Lung (tissue), 12 donors: ENCODE measurements around the gene SH3BP2. TPM values are rescaled to one million over a fixed set of nuclear protein-coding genes. Genes with fewer than 3 reads are reported as not detected.

Experiments used
- ATAC-seq: fragments of 200-7000 bp; cut with Tn5 transposase; one replicate; pipeline ENCODE4 v1.9.1; 2020; ENCODE audit warnings: moderate number of reproducible peaks; ENCODE audit not compliant: insufficient read depth, low FRiP score
- DNase-seq, 3 donors: peaks; one replicate each; pipeline ENCODE4 v3.0.0-alpha.2; 2013 to 2017
- H3K27ac ChIP-seq, 2 donors: one replicate each; pipeline ENCODE4 v1.5.1; 2013; ENCODE audit warnings: mild to moderate bottlenecking in 2 of 2, moderate library complexity in 2 of 2, control low read depth in 1 of 2, inconsistent platforms in 1 of 2, low read depth in 1 of 2, low read length in 1 of 2
- H3K27me3 ChIP-seq, 3 donors: one replicate each; pipeline ENCODE4 v1.5.1; 2013; ENCODE audit warnings: low read length in 2 of 3; ENCODE audit not compliant: control insufficient read depth in 3 of 3, insufficient read depth in 3 of 3
- H3K36me3 ChIP-seq, 4 donors: one replicate each; pipeline ENCODE4 v1.5.1; 2013; ENCODE audit warnings: low read length in 4 of 4, mild to moderate bottlenecking in 1 of 4, moderate library complexity in 1 of 4; ENCODE audit not compliant: control insufficient read depth in 4 of 4, insufficient read depth in 4 of 4
- H3K4me1 ChIP-seq, 5 donors: one replicate each; pipeline ENCODE4 v1.5.1; 2013; ENCODE audit warnings: low read length in 5 of 5, mild to moderate bottlenecking in 2 of 5, moderate library complexity in 1 of 5; ENCODE audit not compliant: control insufficient read depth in 5 of 5, insufficient read depth in 5 of 5
- H3K4me3 ChIP-seq: one replicate; pipeline ENCODE4 v1.5.1; 2013; ENCODE audit warnings: mild to moderate bottlenecking, control low read depth, moderate library complexity
- H3K9ac ChIP-seq, 2 donors: one replicate each; pipeline ENCODE4 v1.5.1; 2013; ENCODE audit warnings: low read length in 2 of 2, control low read depth in 1 of 2; ENCODE audit not compliant: insufficient read depth in 1 of 2
- H3K9me3 ChIP-seq, 4 donors: one replicate each; pipeline ENCODE4 v1.5.1; 2013; ENCODE audit warnings: low read length in 3 of 4, mild to moderate bottlenecking in 1 of 4, moderate library complexity in 1 of 4; ENCODE audit not compliant: control insufficient read depth in 4 of 4, insufficient read depth in 3 of 4
- CTCF ChIP-seq: IDR thresholded peaks from 2 replicates; pipeline ENCODE4 v1.5.1; 2012; ENCODE audit warnings: mild to moderate bottlenecking; ENCODE audit errors: control extremely low read depth, extremely low read depth
- WGBS, 2 donors: extraction: QIAGEN DNeasy Blood & Tissue Kit; methylation state at CpG; one replicate each; pipeline ENCODE4 v1.1.7; 2013; 5-methylcytosine and 5-hydroxymethylcytosine counted together
- polyA plus RNA-seq, 2 donors: library from polyadenylated mRNA; stranded (reverse); fragments of 200-250 nt; gene quantifications; one replicate each; pipeline ENCODE4 v1.2.1, GENCODE V29; 2013
- total RNA-seq, 2 donors: library from RNA; depleted of rRNA in 1 of 2; stranded (reverse); fragments of >200 nt in 1 of 2; gene quantifications; one replicate each; pipeline ENCODE4 v1.2.1, GENCODE V29; 2014 to 2021
- donor health status: control.
- donor health status: control.
- donor health status: Bipolar disorder and iron deficiency.
- donor health status: healthy.
- donor health status: DM: yes; HTN: yes; CAD: no.

SH3BP2 gene
- total and polyA plus RNA-seq, 4 donors: 49.9 to 117 (median 79.8) TPM

GRCh38 chr4:2859514-2859913 lies 66.6 kb downstream of the SH3BP2 start:
- Histone ChIP-seq H3K27me3 (no peaks in the 10 kb centered on the region), H3K4me1 (peaks cover 20 to 56% (median 32%) of the 10 kb centered on the region in 5 donors), H3K9ac (no peak overlapping the region), H3K36me3 (peaks cover 0 to 8% (median 2%) of the 10 kb centered on the region in 4 donors), H3K4me3 (no peak overlapping the region), H3K27ac (peak overlapping the region in 1 of 2 donors; percentile 37), H3K9me3 (no peaks in the 10 kb centered on the region)
- 37 to 43% methylated on average over 3 of the region's 3 CpGs for WGBS, 2 donors
- TF ChIP-seq CTCF: no peak
- ATAC-seq (no peak), DNase-seq (no peak)

- ATAC-seq (peak; percentile 22), DNase-seq (peak; percentile 34 to 79 (median 67))
- TF ChIP-seq CTCF: no peak
- no peaks in the 10 kb centered on the region for H3K9me3 ChIP-seq
- peaks cover 20 to 62% (median 32%) of the 10 kb centered on the region in 5 donors for H3K4me1 ChIP-seq
- no peak overlapping the region for H3K4me3 ChIP-seq
- 50 to 65% methylated on average over 6 of the region's 6 CpGs for WGBS, 2 donors
- H3K27ac ChIP-seq: peak overlapping the region; percentile 24 to 56
- H3K9ac ChIP-seq: no peak overlapping the region
- H3K27me3 ChIP-seq: no peaks in the 10 kb centered on the region
- peaks cover 0 to 3% (median 0%) of the 10 kb centered on the region in 4 donors for H3K36me3 ChIP-seq
Measured at GRCh38 chr4:2860391-2861348, 67.8 kb downstream of the SH3BP2 start.

- H3K36me3 ChIP-seq: peaks cover 0 to 3% (median 0%) of the 10 kb centered on the region in 4 donors
- no peaks in the 10 kb centered on the region for H3K9me3 ChIP-seq
- H3K4me3 ChIP-seq: no peak overlapping the region
- ATAC-seq: no peak
- H3K4me1 ChIP-seq: peaks cover 24 to 73% (median 41%) of the 10 kb centered on the region in 5 donors
- 75 to 81% methylated on average over 4 of the region's 4 CpGs for WGBS, 2 donors
- DNase-seq: peak in 1 of 3 donors; percentile 10
- no peak for TF ChIP-seq CTCF
- H3K27ac ChIP-seq: peak overlapping the region; percentile 24 to 60
- no peaks in the 10 kb centered on the region for H3K27me3 ChIP-seq
- H3K9ac ChIP-seq: no peak overlapping the region
Measured at GRCh38 chr4:2861631-2862436, 68.9 kb downstream of the SH3BP2 start.
